SK-N-SH (cell line): Measurements from ENCODE around the gene TMEM11. TPM values are rescaled to one million over a fixed set of nuclear protein-coding genes. Genes with fewer than 3 reads are reported as not detected.

ENCODE experiments used
- CTCF ChIA-PET: fragments of 300-600, 350-600 bp; formaldehyde crosslinking; extraction: SDS; loops from one replicate; lab custom pipeline; 2021; lab: Yijun Ruan, JAX
- POLR2A ChIA-PET: fragments of 350-600 bp; sonication (Branson Sonifier 250); formaldehyde crosslinking; extraction: SDS; loops from one replicate; lab custom pipeline; 2020; ENCODE audit warnings: antibody characterized with exemption, inconsistent platforms; lab: Yijun Ruan, JAX
- DNase-seq: peaks from one replicate; pipeline ENCODE4 v3.0.0; 2012
- H2AFZ ChIP-seq: fragments of 200-600 bp; sonication (generic); 2 replicates; pipeline ENCODE4 v1.8.1; 2016; ENCODE audit warnings: antibody characterized with exemption, mild to moderate bottlenecking, low read depth
- H3F3A ChIP-seq: fragments of 200-600 bp; sonication (generic); replicated peaks from 2 replicates; pipeline ENCODE3; 2016; ENCODE audit warnings: antibody characterized with exemption, mild to moderate bottlenecking; ENCODE audit not compliant: insufficient read depth
- H3K27ac ChIP-seq, 2 experiments: fragments of 200-500 bp in 1 of 2; fragments of 200-600 bp in 1 of 2; sonication (Bioruptor generic) in 1 of 2; sonication (generic), shearing (Covaris generic) in 1 of 2; 2 replicates each; pipeline versions ENCODE4 v1.5.1 to v1.6.1; 2014 to 2016; ENCODE audit warnings: low read depth in 2 of 2, inconsistent platforms in 1 of 2, low read length in 1 of 2, mild to moderate bottlenecking in 1 of 2, mixed read lengths in 1 of 2
- H3K27me3 ChIP-seq: fragments of 200-600 bp; sonication (generic), shearing (Covaris generic); 2 replicates; pipeline ENCODE4 v1.6.1; 2016; ENCODE audit warnings: mixed run types; ENCODE audit not compliant: insufficient read depth
- H3K36me3 ChIP-seq, 2 experiments: fragments of 200-500 bp in 1 of 2; fragments of 200-600 bp in 1 of 2; sonication (Bioruptor generic) in 1 of 2; sonication (generic) in 1 of 2; replicated peaks in 1 of 2; 2 replicates each; pipeline versions ENCODE3 to v1.5.1; 2014 to 2016; ENCODE audit warnings: low read length in 1 of 2, mild to moderate bottlenecking in 1 of 2; ENCODE audit not compliant: insufficient read depth in 2 of 2, control insufficient read depth in 1 of 2
- H3K4me1 ChIP-seq, 2 experiments: fragments of 200-500 bp in 1 of 2; fragments of 200-600 bp in 1 of 2; sonication (Bioruptor generic) in 1 of 2; sonication (generic), shearing (Covaris generic) in 1 of 2; 2 replicates each; pipeline versions ENCODE4 v1.5.1 to v1.6.1; 2014 to 2016; ENCODE audit warnings: low read depth in 1 of 2, low read length in 1 of 2, mixed run types in 1 of 2; ENCODE audit not compliant: insufficient read depth in 2 of 2, control insufficient read depth in 1 of 2
- H3K4me2 ChIP-seq: fragments of 200-600 bp; sonication (generic), shearing (Covaris generic); 2 replicates; pipeline ENCODE4 v1.6.1; 2017; ENCODE audit warnings: mixed run types
- H3K4me3 ChIP-seq, 2 experiments: fragments of 200-500 bp in 1 of 2; fragments of 200-600 bp in 1 of 2; sonication (Bioruptor generic) in 1 of 2; sonication (generic), shearing (Covaris generic) in 1 of 2; 2 replicates each; pipeline versions ENCODE4 v1.5.1 to v1.8.1; 2014 to 2016; ENCODE audit warnings: low read depth in 2 of 2, inconsistent platforms in 1 of 2, low read length in 1 of 2, mild to moderate bottlenecking in 1 of 2, mixed read lengths in 1 of 2, moderate library complexity in 1 of 2
- H3K79me2 ChIP-seq: fragments of 200-600 bp; sonication (generic); 2 replicates; pipeline ENCODE4 v1.8.1; 2017; ENCODE audit warnings: mild to moderate bottlenecking; ENCODE audit not compliant: insufficient read depth
- H3K9ac ChIP-seq: fragments of 200-600 bp; sonication (generic); 2 replicates; pipeline ENCODE4 v1.6.1; 2017; ENCODE audit warnings: mixed run types
- H3K9me2 ChIP-seq: fragments of 200-600 bp; sonication (generic); 2 replicates; pipeline ENCODE4 v1.6.1; 2017; ENCODE audit warnings: mixed run types
- H3K9me3 ChIP-seq: fragments of 200-600 bp; sonication (generic); 2 replicates; pipeline ENCODE4 v1.6.1; 2017; ENCODE audit warnings: mixed run types, mild to moderate bottlenecking, moderate library complexity
- H4K20me1 ChIP-seq: fragments of 200-600 bp; sonication (generic); 2 replicates; pipeline ENCODE4 v1.6.1; 2017; ENCODE audit warnings: mild to moderate bottlenecking, mixed run types; ENCODE audit not compliant: insufficient read depth
- CHD2 ChIP-seq: fragments of 150-350 bp; IDR thresholded peaks from 2 replicates; pipeline ENCODE4 v1.6.1; 2018; ENCODE audit warnings: low read length; ENCODE audit not compliant: partially characterized antibody
- FOXJ3 ChIP-seq: sonication (generic); formaldehyde crosslinking; IDR thresholded peaks from 2 replicates; pipeline ENCODE4 v1.5.1; 2020; ENCODE audit warnings: mild to moderate bottlenecking, missing genetic modification reagents
- FOXM1 ChIP-seq: IDR thresholded peaks from 2 replicates; pipeline ENCODE4 v1.4.0; 2012; ENCODE audit warnings: low read depth, mild to moderate bottlenecking
- GABPA ChIP-seq: IDR thresholded peaks from 2 replicates; pipeline ENCODE4 v1.4.0; 2012; ENCODE audit warnings: low read depth, mild to moderate bottlenecking
- GATA2 ChIP-seq: sonication (generic); formaldehyde crosslinking; IDR thresholded peaks from 2 replicates; pipeline ENCODE4 v1.5.0; 2020; ENCODE audit warnings: mild to moderate bottlenecking, missing genetic modification reagents
- IRF3 ChIP-seq: fragments of 150-350 bp; IDR thresholded peaks from 2 replicates; pipeline ENCODE4 v1.6.1; 2016; ENCODE audit warnings: mild to moderate bottlenecking, low read depth, low read length
- NFIC ChIP-seq: IDR thresholded peaks from 2 replicates; pipeline ENCODE4 v1.4.0; 2012; ENCODE audit warnings: borderline replicate concordance
- RFX5 ChIP-seq: IDR thresholded peaks from 2 replicates; pipeline ENCODE4 v1.6.1; 2012; ENCODE audit warnings: mild to moderate bottlenecking, improper control_type of control experiment, low read length
- RXRA ChIP-seq: IDR thresholded peaks from 2 replicates; pipeline ENCODE4 v1.4.0; 2012; ENCODE audit warnings: low read depth, mild to moderate bottlenecking, borderline replicate concordance
- TEAD4 ChIP-seq: IDR thresholded peaks from 2 replicates; pipeline ENCODE4 v1.4.0; 2012; ENCODE audit warnings: mild to moderate bottlenecking, borderline replicate concordance; ENCODE audit not compliant: insufficient read depth
- USF2 ChIP-seq: fragments of 150-350 bp; IDR thresholded peaks from 2 replicates; pipeline ENCODE4 v1.6.1; 2017; ENCODE audit warnings: antibody characterized with exemption, low read length, low read depth, borderline replicate concordance
- YY1 ChIP-seq: IDR thresholded peaks from 2 replicates; pipeline ENCODE4 v1.4.0; 2012; ENCODE audit warnings: low read depth, mild to moderate bottlenecking
- WGBS: methylation state at CpG from one replicate; pipeline ENCODE4 v1.1.6; 2017; ENCODE audit warnings: low lambda C conversion rate; 5-methylcytosine and 5-hydroxymethylcytosine counted together
- polyA plus RNA-seq, 3 experiments: library from polyadenylated mRNA; depleted of rRNA; stranded (reverse); fragments of >200 nt; gene quantifications; 2 replicates each; pipeline ENCODE4 v1.2.3, GENCODE V29; 2012
- TF ChIP-seq, protein P1 (sequence below): IDR thresholded peaks from 2 replicates; pipeline ENCODE4 v1.4.0; 2012; ENCODE audit warnings: low read depth
- TF ChIP-seq, protein P2 (sequence below): IDR thresholded peaks from 2 replicates; pipeline ENCODE4 v1.4.0; 2012; ENCODE audit warnings: low read depth, borderline replicate concordance

TMEM11 gene
- polyA plus RNA-seq, 1 of the 3 experiments (the other 2 are of a cell fraction) = 52.3 TPM

- TF ChIP-seq RXRA (no peak), FOXJ3 (CRISPR knock-in tag) (no peak), FOXM1 (no peak)
- TF ChIP-seq, all 33 proteins: peak for 0
Observed at GRCh38 chr17:21215935-21216334, 2.0 kb upstream of the TMEM11 start (continued).

- ChIA-PET POLR2A (interaction anchor here (1.3 kb wide), 1 partner anchor 61 kb away, joined by 4 read pairs; no protein-coding TSS in a partner anchor), CTCF (interaction anchor here (0.9 to 2.9 kb wide), 4 partner anchors 14 to 95 kb away, joined by 4 to 16 read pairs (median 4); no protein-coding TSS in a partner anchor)
- H3K27me3 ChIP-seq = no peaks in the 10 kb centered on the region
- no peak for DNase-seq
- H4K20me1 ChIP-seq = peaks cover 33% of the 10 kb centered on the region
- H3K4me3 ChIP-seq = peak overlapping the region; percentile 97 to 99
- H3K4me1 ChIP-seq = peaks cover 10 to 25% of the 10 kb centered on the region in 2 experiments; a peak in 2 of 4 replicates
- peaks cover 12 to 14% of the 10 kb centered on the region in 2 experiments for H3K36me3 ChIP-seq
- no peaks in the 10 kb centered on the region for H3K9me2 ChIP-seq
- peak overlapping the region; percentile 91 to 95 for H3K27ac ChIP-seq
- H3K9me3 ChIP-seq = no peaks in the 10 kb centered on the region
- peak overlapping the region; percentile 91 for H3K4me2 ChIP-seq
- H3K79me2 ChIP-seq = peaks cover 86% of the 10 kb centered on the region
- peak overlapping the region; percentile 99 for H3K9ac ChIP-seq
- TF ChIP-seq FOXJ3 (CRISPR knock-in tag) (no peak), RXRA (no peak)
- TF ChIP-seq, protein P1, sequence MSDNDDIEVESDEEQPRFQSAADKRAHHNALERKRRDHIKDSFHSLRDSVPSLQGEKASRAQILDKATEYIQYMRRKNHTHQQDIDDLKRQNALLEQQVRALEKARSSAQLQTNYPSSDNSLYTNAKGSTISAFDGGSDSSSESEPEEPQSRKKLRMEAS = peak; percentile 6; the same call in 1 of the 2 replicates
- H2AFZ ChIP-seq = peak overlapping the region; percentile 89
- 42% methylated on average over 19 of the region's 23 CpGs for WGBS
- no peaks in the 10 kb centered on the region for H3F3A ChIP-seq
Observed at GRCh38 chr17:21214777-21215541, 998 bp upstream of the TMEM11 start.

DNA sequence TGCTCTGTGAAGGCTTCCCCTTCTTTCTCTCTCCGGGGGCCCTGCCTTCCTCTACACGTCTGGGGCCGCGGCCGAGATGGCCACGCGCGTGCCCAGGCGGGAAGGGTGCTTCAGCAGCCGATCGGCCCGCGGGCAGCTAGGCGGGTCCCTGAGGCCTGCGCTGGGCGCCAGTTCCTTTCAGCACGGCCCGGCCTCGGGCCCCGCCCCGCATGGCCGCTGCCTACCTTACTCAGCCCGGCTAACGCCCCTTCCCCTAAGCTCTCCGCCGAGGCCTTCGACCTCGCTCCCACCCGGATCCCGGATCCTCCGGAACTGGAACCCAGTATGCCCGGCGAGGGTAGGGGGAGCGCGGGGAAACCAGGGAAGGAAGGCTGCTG, 335 bp downstream of the TMEM11 start:
- TF ChIP-seq TEAD4 (no peak), USF2 (no peak), NFIC (no peak), CHD2 (no peak), RFX5 (no peak), IRF3 (no peak), YY1 (no peak), GATA2 (no peak), GABPA (no peak)
- TF ChIP-seq, protein P2, sequence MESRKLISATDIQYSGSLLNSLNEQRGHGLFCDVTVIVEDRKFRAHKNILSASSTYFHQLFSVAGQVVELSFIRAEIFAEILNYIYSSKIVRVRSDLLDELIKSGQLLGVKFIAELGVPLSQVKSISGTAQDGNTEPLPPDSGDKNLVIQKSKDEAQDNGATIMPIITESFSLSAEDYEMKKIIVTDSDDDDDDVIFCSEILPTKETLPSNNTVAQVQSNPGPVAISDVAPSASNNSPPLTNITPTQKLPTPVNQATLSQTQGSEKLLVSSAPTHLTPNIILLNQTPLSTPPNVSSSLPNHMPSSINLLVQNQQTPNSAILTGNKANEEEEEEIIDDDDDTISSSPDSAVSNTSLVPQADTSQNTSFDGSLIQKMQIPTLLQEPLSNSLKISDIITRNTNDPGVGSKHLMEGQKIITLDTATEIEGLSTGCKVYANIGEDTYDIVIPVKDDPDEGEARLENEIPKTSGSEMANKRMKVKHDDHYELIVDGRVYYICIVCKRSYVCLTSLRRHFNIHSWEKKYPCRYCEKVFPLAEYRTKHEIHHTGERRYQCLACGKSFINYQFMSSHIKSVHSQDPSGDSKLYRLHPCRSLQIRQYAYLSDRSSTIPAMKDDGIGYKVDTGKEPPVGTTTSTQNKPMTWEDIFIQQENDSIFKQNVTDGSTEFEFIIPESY = no peak
- peak; percentile 87 for DNase-seq
- no peaks in the 10 kb centered on the region for H3F3A ChIP-seq
- H3K4me1 ChIP-seq = peaks cover 10 to 25% of the 10 kb centered on the region in 2 experiments; a peak in 2 of 4 replicates
- H3K9me3 ChIP-seq = no peaks in the 10 kb centered on the region
- peak overlapping the region; percentile 91 for H3K4me2 ChIP-seq
- H3K36me3 ChIP-seq = peaks cover 12 to 20% of the 10 kb centered on the region in 2 experiments
- peak overlapping the region; percentile 91 to 93 for H3K27ac ChIP-seq
- peaks cover 88% of the 10 kb centered on the region for H3K79me2 ChIP-seq
- H3K4me3 ChIP-seq = peak overlapping the region; percentile 97 to 99
- under 1% methylated on average over 15 of the region's 35 CpGs for WGBS
- POLR2A ChIA-PET = interaction anchor here (0.8 to 1.3 kb wide), 3 partner anchors 10 to 63 kb away, joined by 3 to 4 read pairs (median 4); no protein-coding TSS in a partner anchor
- peak overlapping the region; percentile 99 for H3K9ac ChIP-seq
- no peaks in the 10 kb centered on the region for H3K27me3 ChIP-seq
- CTCF ChIA-PET = interaction anchor here (0.6 to 2.9 kb wide), 8 partner anchors 19 to 299 kb away, joined by 3 to 16 read pairs (median 4); no protein-coding TSS in a partner anchor
- peaks cover 46% of the 10 kb centered on the region for H4K20me1 ChIP-seq
- H3K9me2 ChIP-seq = no peaks in the 10 kb centered on the region
- H2AFZ ChIP-seq = peak overlapping the region; percentile 71; the same call in 1 of the 2 replicates
